Left lung (tissue), 10 donors: ENCODE data around the gene DBN1. TPM values are rescaled to one million over a fixed set of nuclear protein-coding genes. Genes with fewer than 3 reads are reported as not detected.

ENCODE experiments used
- ATAC-seq: fragments of 200-7000 bp; cut with Tn5 transposase; one replicate; pipeline ENCODE4 v1.9.1; 2020; ENCODE audit warnings: moderate library complexity
- DNase-seq, 4 donors: peaks; one replicate each; pipeline ENCODE4 v3.0.0-alpha.2; 2013 to 2020
- H3K27ac ChIP-seq, 2 donors: fragments of 200-600 bp; sonication (generic) in 1 of 2; one replicate each; pipeline versions ENCODE4 v1.5.0 to v1.8.0; 2020 to 2021
- H3K27me3 ChIP-seq, 2 donors: fragments of 200-600 bp; sonication (generic) in 1 of 2; one replicate each; pipeline versions ENCODE4 v1.5.0 to v1.8.0; 2020 to 2021
- H3K36me3 ChIP-seq, 2 donors: fragments of 200-600 bp; sonication (generic) in 1 of 2; one replicate each; pipeline versions ENCODE4 v1.5.0 to v1.8.0; 2020 to 2021
- H3K4me1 ChIP-seq, 2 donors: fragments of 200-600 bp; one replicate each; pipeline ENCODE4 v1.8.0; 2021
- H3K4me3 ChIP-seq, 2 donors: fragments of 200-600 bp; sonication (generic) in 1 of 2; one replicate each; pipeline versions ENCODE4 v1.5.0 to v1.8.0; 2020 to 2021; ENCODE audit warnings: mild to moderate bottlenecking in 1 of 2
- H3K9me3 ChIP-seq, 2 donors: fragments of 200-600 bp; sonication (generic) in 1 of 2; one replicate each; pipeline versions ENCODE4 v1.5.0 to v1.8.0; 2020 to 2021
- CTCF ChIP-seq, 2 donors: fragments of 200-600 bp; sonication (generic) in 1 of 2; IDR thresholded peaks; one replicate each; pipeline versions ENCODE4 v1.5.0 to v1.8.0; 2021; ENCODE audit warnings: antibody characterized with exemption in 2 of 2
- intact Hi-C, 2 donors: fragments of 100-400 bp; cut with DNase I; formaldehyde crosslinking; loops; one replicate each; pipeline versions ENCODE4 v1.11.2 to v1.14.2; 2022
- polyA plus RNA-seq, 6 donors: library from polyadenylated mRNA; unstranded; fragments of 120-200 nt; gene quantifications; one replicate each; pipeline ENCODE4 v1.2.1, GENCODE V29; 2013; ENCODE audit not compliant: insufficient read length in 6 of 6
- total RNA-seq, 2 donors: library from RNA; stranded (reverse); fragmentation: NEBNext Ultra II Directional; extraction: Animal tissue kit (Norgen Biotek cat#: 25700); gene quantifications; one replicate each; pipeline ENCODE4 v1.2.1, GENCODE V29; 2021
- donor health status: DM: no; HTN: yes; CAD: no.
- donor health status: DM: no; HTN: no; CAD: no.

The DBN1 gene
- total and polyA plus RNA-seq, 8 donors: 43.2 to 207 (median 148) TPM

GRCh38 chr5:177442066-177442826, 31.2 kb downstream of the DBN1 start:
- H3K4me1 ChIP-seq: peaks cover 2 to 26% of the 10 kb centered on the region in 2 donors

GRCh38 chr5:177440990-177441780, 32.2 kb downstream of the DBN1 start:
- Histone ChIP-seq H3K4me1 (peaks cover 2 to 16% of the 10 kb centered on the region in 2 donors), H3K27ac (peak overlapping the region in 1 of 2 donors; percentile 13), H3K36me3 (peaks cover 0 to 78% of the 10 kb centered on the region in 2 donors), H3K4me3 (no peak overlapping the region), H3K9me3 (no peaks in the 10 kb centered on the region), H3K27me3 (peaks cover 0 to 8% of the 10 kb centered on the region in 2 donors)
- ATAC-seq: no peak
- peak in 1 of 4 donors; percentile 59 for DNase-seq
- intact Hi-C loops: no loop called here
- TF ChIP-seq CTCF (IDR thresholded peaks at IDR 0.05): no peak

More at GRCh38 chr5:177442066-177442826, 31.2 kb downstream of the DBN1 start:
- DNase-seq (peak in 1 of 4 donors; percentile 62), ATAC-seq (no peak)
- H3K27ac ChIP-seq: no peak overlapping the region
- H3K27me3 ChIP-seq: peaks cover 0 to 18% of the 10 kb centered on the region in 2 donors
- H3K4me3 ChIP-seq: no peak overlapping the region
- H3K9me3 ChIP-seq: no peaks in the 10 kb centered on the region
- peaks cover 0 to 67% of the 10 kb centered on the region in 2 donors for H3K36me3 ChIP-seq
- no peak for TF ChIP-seq CTCF (IDR thresholded peaks at IDR 0.05)
- intact Hi-C loops: no loop called here

GRCh38 chr5:177440211-177440989, 33.0 kb downstream of the DBN1 start:
- ATAC-seq: no peak
- Histone ChIP-seq H3K4me3 (no peak overlapping the region), H3K27ac (no peak overlapping the region), H3K36me3 (peaks cover 0 to 86% of the 10 kb centered on the region in 2 donors), H3K4me1 (peaks cover 0 to 8% of the 10 kb centered on the region in 2 donors), H3K27me3 (no peaks in the 10 kb centered on the region), H3K9me3 (no peaks in the 10 kb centered on the region)
- TF ChIP-seq CTCF (IDR thresholded peaks at IDR 0.05): no peak
- peak in 1 of 4 donors; percentile 64 for DNase-seq
- intact Hi-C loops: no loop called here

- H3K9me3 ChIP-seq: no peaks in the 10 kb centered on the region
- peaks cover 0 to 94% of the 10 kb centered on the region in 2 donors for H3K36me3 ChIP-seq
- no peaks in the 10 kb centered on the region for H3K27me3 ChIP-seq
- ATAC-seq (no peak), DNase-seq (no peak)
- no peak overlapping the region for H3K27ac ChIP-seq
- intact Hi-C loops: no loop called here
- TF ChIP-seq CTCF (IDR thresholded peaks at IDR 0.05): no peak
- peaks cover 0 to 2% of the 10 kb centered on the region in 2 donors for H3K4me1 ChIP-seq
- no peak overlapping the region for H3K4me3 ChIP-seq
Observed at GRCh38 chr5:177439518-177440053, 33.8 kb downstream of the DBN1 start.
